H9 (cell line): ENCODE data around the gene GATA6. TPM values are rescaled to one million over a fixed set of nuclear protein-coding genes. Genes with fewer than 3 reads are reported as not detected.

Experiments used
- DNase-seq: peaks from one replicate; pipeline ENCODE4 v3.0.0-alpha.2; 2017
- H2AFZ ChIP-seq: one replicate; pipeline ENCODE4 v1.6.1; 2013; ENCODE audit warnings: mild to moderate bottlenecking, low read length, control low read depth, moderate library complexity
- H2AK5ac ChIP-seq: 2 replicates; pipeline ENCODE4 v1.6.1; 2013; ENCODE audit warnings: low read length, control low read depth, mixed read lengths; ENCODE audit not compliant: insufficient read length
- H2BK120ac ChIP-seq: one replicate; pipeline ENCODE4 v1.6.1; 2013; ENCODE audit warnings: low read depth, mild to moderate bottlenecking, low read length, control low read depth, inconsistent platforms; ENCODE audit not compliant: poor library complexity, severe bottlenecking
- H2BK12ac ChIP-seq: 2 replicates; pipeline ENCODE4 v1.6.1; 2013; ENCODE audit warnings: low read length, control low read depth, mixed read lengths, low read depth; ENCODE audit not compliant: insufficient read length
- H2BK15ac ChIP-seq: 2 replicates; pipeline ENCODE4 v1.6.1; 2013; ENCODE audit warnings: low read depth, low read length, control low read depth
- H2BK20ac ChIP-seq: one replicate; pipeline ENCODE4 v1.6.1; 2013; ENCODE audit warnings: low read depth, mild to moderate bottlenecking, low read length, control low read depth, inconsistent platforms; ENCODE audit not compliant: poor library complexity, severe bottlenecking
- H2BK5ac ChIP-seq: 2 replicates; pipeline ENCODE4 v1.6.1; 2013; ENCODE audit warnings: low read length, control low read depth, mixed read lengths; ENCODE audit not compliant: insufficient read length
- H3K14ac ChIP-seq: 2 replicates; pipeline ENCODE4 v1.6.1; 2013; ENCODE audit warnings: low read length, control low read depth; ENCODE audit not compliant: insufficient read depth
- H3K18ac ChIP-seq: 2 replicates; pipeline ENCODE4 v1.6.1; 2013; ENCODE audit warnings: low read depth, mild to moderate bottlenecking, mixed read lengths, low read length, control low read depth; ENCODE audit not compliant: insufficient read length
- H3K23ac ChIP-seq: 2 replicates; pipeline ENCODE4 v1.6.1; 2013; ENCODE audit warnings: low read length, control low read depth, mixed read lengths, low read depth; ENCODE audit not compliant: insufficient read length
- H3K23me2 ChIP-seq: 2 replicates; pipeline ENCODE4 v1.6.1; 2013; ENCODE audit warnings: low read depth, mild to moderate bottlenecking, mixed read lengths, low read length, control low read depth; ENCODE audit not compliant: insufficient read length, poor library complexity, severe bottlenecking
- H3K27ac ChIP-seq: 2 replicates; pipeline ENCODE4 v1.5.1; 2013; ENCODE audit warnings: low read length, control low read depth, mixed read lengths, low read depth; ENCODE audit not compliant: insufficient read length
- H3K27me3 ChIP-seq: 2 replicates; pipeline ENCODE4 v1.6.1; 2013; ENCODE audit warnings: low read length, control low read depth, inconsistent platforms; ENCODE audit not compliant: insufficient read depth
- H3K4ac ChIP-seq: 2 replicates; pipeline ENCODE4 v1.6.1; 2013; ENCODE audit warnings: low read depth, mild to moderate bottlenecking, control low read depth, inconsistent platforms, low read length, moderate library complexity
- H3K4me1 ChIP-seq: 2 replicates; pipeline ENCODE4 v1.6.1; 2013; ENCODE audit warnings: low read length, control low read depth, inconsistent platforms; ENCODE audit not compliant: insufficient read depth
- H3K4me2 ChIP-seq: 2 replicates; pipeline ENCODE4 v1.6.1; 2013; ENCODE audit warnings: low read length, control low read depth, mixed read lengths; ENCODE audit not compliant: insufficient read length, insufficient read depth
- H3K56ac ChIP-seq: 2 replicates; pipeline ENCODE4 v1.6.1; 2013; ENCODE audit warnings: low read depth, mild to moderate bottlenecking, mixed read lengths, low read length, control low read depth; ENCODE audit not compliant: insufficient read length
- H3K79me1 ChIP-seq: 2 replicates; pipeline ENCODE4 v1.6.1; 2013; ENCODE audit warnings: low read depth, mild to moderate bottlenecking, moderate library complexity, low read length, control low read depth, inconsistent platforms; ENCODE audit not compliant: insufficient read depth, poor library complexity, severe bottlenecking
- H3K79me2 ChIP-seq: 2 replicates; pipeline ENCODE4 v1.6.1; 2013; ENCODE audit warnings: low read length, control low read depth, inconsistent platforms; ENCODE audit not compliant: insufficient read depth
- H3K9ac ChIP-seq: 2 replicates; pipeline ENCODE4 v1.6.1; 2013; ENCODE audit warnings: low read length, control low read depth, mixed read lengths; ENCODE audit not compliant: insufficient read length; ENCODE audit errors: extremely low read depth
- H3K9me3 ChIP-seq: one replicate; pipeline ENCODE4 v1.6.1; 2013; ENCODE audit warnings: low read depth, low read length, inconsistent platforms; ENCODE audit not compliant: control insufficient read depth
- H3T11ph ChIP-seq: one replicate; pipeline ENCODE4 v1.6.1; 2013; ENCODE audit warnings: mild to moderate bottlenecking, low read length, control low read depth, inconsistent platforms
- H4K20me1 ChIP-seq: one replicate; pipeline ENCODE4 v1.6.1; 2013; ENCODE audit not compliant: control insufficient read depth, insufficient read length, insufficient read depth
- H4K5ac ChIP-seq: 2 replicates; pipeline ENCODE4 v1.6.1; 2013; ENCODE audit warnings: low read depth, mild to moderate bottlenecking, mixed read lengths, low read length, control low read depth; ENCODE audit not compliant: insufficient read length
- H4K8ac ChIP-seq: replicated peaks from 2 replicates; pipeline ENCODE4 v1.6.1; 2013; ENCODE audit warnings: low read length, control low read depth, mixed read lengths, low read depth; ENCODE audit not compliant: insufficient read length
- H4K91ac ChIP-seq: 2 replicates; pipeline ENCODE4 v1.6.1; 2013; ENCODE audit warnings: low read depth, mild to moderate bottlenecking, moderate library complexity, mixed read lengths, low read length, control low read depth; ENCODE audit not compliant: insufficient read length
- H3K27ac Mint-ChIP-seq, 3 experiments: 2 replicates in 2 of 3; 3 replicates in 1 of 3; pipeline ENCODE4 v1.8.0; 2020 to 2021; ENCODE audit warnings: mixed read lengths in 3 of 3, mild to moderate bottlenecking in 1 of 3, moderate library complexity in 1 of 3
- H3K27me3 Mint-ChIP-seq: 2 replicates; pipeline ENCODE4 v1.8.0; 2021; ENCODE audit warnings: low read depth, mild to moderate bottlenecking, moderate library complexity, mixed read lengths
- H3K36me3 Mint-ChIP-seq, 3 experiments: 2 replicates in 2 of 3; 3 replicates in 1 of 3; pipeline ENCODE4 v1.8.0; 2020 to 2021; ENCODE audit warnings: low read depth in 3 of 3, mixed read lengths in 3 of 3; ENCODE audit not compliant: insufficient read depth in 1 of 3
- H3K4me1 Mint-ChIP-seq, 2 experiments: 2 replicates each; pipeline ENCODE4 v1.8.0; 2020; ENCODE audit warnings: mixed read lengths in 2 of 2
- H3K4me3 Mint-ChIP-seq, 2 experiments: 2 replicates in 1 of 2; 3 replicates in 1 of 2; pipeline ENCODE4 v1.8.0; 2020 to 2021; ENCODE audit warnings: mild to moderate bottlenecking in 2 of 2, mixed read lengths in 2 of 2, moderate library complexity in 1 of 2
- H3K9me3 Mint-ChIP-seq, 2 experiments: 2 replicates in 1 of 2; 3 replicates in 1 of 2; pipeline ENCODE4 v1.8.0; 2020; ENCODE audit warnings: mild to moderate bottlenecking in 2 of 2, mixed read lengths in 2 of 2, moderate library complexity in 1 of 2
- CTCF ChIP-seq: fragments of 200-600 bp; sonication (generic); conservative IDR thresholded peaks from 3 replicates; pipeline ENCODE4 v1.8.0; 2021; ENCODE audit warnings: antibody characterized with exemption, mild to moderate bottlenecking
- WGBS: extraction: QIAGEN DNeasy Blood & Tissue Kit; methylation state at CpG from one replicate; pipeline ENCODE4 v1.1.7; 2013; ENCODE audit warnings: missing lambda C conversion rate, low lambda C conversion rate, mixed read lengths; ENCODE audit not compliant: insufficient read length; ENCODE audit errors: extremely low coverage; 5-methylcytosine and 5-hydroxymethylcytosine counted together
- total RNA-seq: library from RNA; stranded (reverse); gene quantifications from 2 replicates; pipeline ENCODE4 v1.2.1, GENCODE V29; 2021

The GATA6 gene
- total RNA-seq, 1 experiment from 2014 or later, result not detected

GRCh38 chr18:22169889-22170420, 566 bp downstream of the GATA6 start:
- Histone ChIP-seq H3K9me3 (no peaks in the 10 kb centered on the region), H2AK5ac (no peak overlapping the region), H4K91ac (no peak overlapping the region), H4K20me1 (no peaks in the 10 kb centered on the region), H4K5ac (no peak overlapping the region), H4K8ac (no peak overlapping the region), H3K18ac (no peak overlapping the region), H3K27ac (no peak overlapping the region), H3K27me3 (peaks cover 88% of the 10 kb centered on the region), H3K56ac (no peak overlapping the region), H2AFZ (no peak overlapping the region), H2BK12ac (no peak overlapping the region), H3K4me1 (0 out of 2 replicates have a peak, but pooled peaks cover 2% of the 10 kb centered on the region), H2BK120ac (no peak overlapping the region), H3K14ac (no peak overlapping the region), H3T11ph (no peak overlapping the region), H3K4ac (no peak overlapping the region), H2BK5ac (no peak overlapping the region), H2BK20ac (no peak overlapping the region), H3K9ac (no peak overlapping the region), H3K23me2 (peaks cover 35% of the 10 kb centered on the region), H3K79me1 (no peaks in the 10 kb centered on the region), H3K79me2 (no peaks in the 10 kb centered on the region), H3K23ac (no peak overlapping the region), H2BK15ac (no peak overlapping the region), H3K4me2 (peak overlapping the region; percentile 61)
- Mint-ChIP-seq H3K36me3 (no peaks in the 10 kb centered on the region; a peak in 1 of 7 replicates), H3K27me3 (peaks cover 94% of the 10 kb centered on the region), H3K4me1 (peaks cover 31 to 39% of the 10 kb centered on the region in 2 experiments), H3K4me3 (peak overlapping the region; percentile 64 to 87), H3K27ac (no peak overlapping the region), H3K9me3 (peaks cover 4 to 10% of the 10 kb centered on the region in 2 experiments; a peak in 3 of 5 replicates)
- no peak for DNase-seq
- TF ChIP-seq CTCF, result no peak
- WGBS, result no CpG with 5 or more reads among the region's 49 CpGs
